Esophagus (tissue), 2 donors: ENCODE results near the gene GNAT3. TPM values are rescaled to one million over a fixed set of nuclear protein-coding genes. Genes with fewer than 3 reads are reported as not detected.

Experiments used
- H3K27ac ChIP-seq, 2 donors: one replicate each; pipeline ENCODE4 v1.5.1; 2013; ENCODE audit warnings: low read depth in 2 of 2, mild to moderate bottlenecking in 2 of 2, inconsistent platforms in 1 of 2, low read length in 1 of 2, moderate library complexity in 1 of 2
- H3K27me3 ChIP-seq, 2 donors: one replicate each; pipeline ENCODE4 v1.6.1; 2013; ENCODE audit warnings: low read length in 2 of 2, control low read depth in 1 of 2, mild to moderate bottlenecking in 1 of 2; ENCODE audit not compliant: insufficient read depth in 2 of 2, control insufficient read depth in 1 of 2
- H3K36me3 ChIP-seq, 2 donors: one replicate each; pipeline ENCODE4 v1.6.1; 2013; ENCODE audit warnings: low read length in 1 of 2; ENCODE audit not compliant: control insufficient read depth in 2 of 2, insufficient read depth in 2 of 2
- H3K4me1 ChIP-seq, 2 donors: one replicate each; pipeline ENCODE4 v1.6.1; 2013; ENCODE audit warnings: low read length in 1 of 2; ENCODE audit not compliant: control insufficient read depth in 2 of 2, insufficient read depth in 2 of 2
- H3K4me3 ChIP-seq, 2 donors: one replicate each; pipeline ENCODE4 v1.5.1; 2013; ENCODE audit warnings: low read length in 2 of 2, mild to moderate bottlenecking in 2 of 2, low read depth in 1 of 2, moderate library complexity in 1 of 2
- H3K9me3 ChIP-seq, 2 donors: one replicate each; pipeline ENCODE4 v1.6.1; 2013; ENCODE audit warnings: mild to moderate bottlenecking in 2 of 2, low read depth in 1 of 2, low read length in 1 of 2, moderate library complexity in 1 of 2; ENCODE audit not compliant: control insufficient read depth in 2 of 2, insufficient read depth in 1 of 2
- WGBS, 2 donors: extraction: QIAGEN DNeasy Blood & Tissue Kit; methylation state at CpG; one replicate each; pipeline ENCODE4 v1.1.7; 2013; 5-methylcytosine and 5-hydroxymethylcytosine counted together
- polyA plus RNA-seq, 2 donors: library from polyadenylated mRNA; stranded (reverse); fragments of 200-250 nt; gene quantifications; one replicate each; pipeline ENCODE4 v1.2.3, GENCODE V29; 2013
- donor health status: healthy with polysubstance abuse.
- donor health status: Bipolar disorder and iron deficiency.

GNAT3 gene
- polyA plus RNA-seq = not detected

DNA sequence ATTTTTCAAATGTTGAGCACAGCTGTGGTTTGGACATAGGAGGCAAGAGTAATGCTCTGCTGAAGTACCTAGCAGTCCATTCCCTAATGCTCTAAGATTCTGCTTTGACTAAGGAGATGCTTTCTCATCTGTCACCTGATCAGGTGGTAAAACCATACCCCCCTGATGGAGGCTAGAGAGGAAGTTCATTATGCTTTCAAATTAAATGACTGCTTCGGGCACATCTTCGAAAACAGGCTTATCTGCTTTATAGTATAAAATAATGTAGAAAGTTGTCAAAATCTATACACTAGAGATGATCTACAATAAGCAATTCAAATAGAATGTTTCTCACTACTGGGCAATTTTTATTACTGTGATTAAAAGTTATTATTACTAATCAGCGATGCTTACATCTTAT, at the start of gene GNAT3:
Gene GNAT3 (minus strand): TSS at position 101 of the 400 bp plus-strand sequence. CDS start 138 bp downstream, outside the sequence.
- Histone ChIP-seq H3K4me3 (no peak within 1 kb of the TSS), H3K27ac (no peak within 1 kb of the TSS), H3K27me3 (no peaks in the 10 kb centered on the region), H3K4me1 (no peaks in the 10 kb centered on the region), H3K36me3 (no peaks in the 10 kb centered on the region), H3K9me3 (no peaks in the 10 kb centered on the region)
- WGBS, 2 donors = 90 to 94% methylated on average over 3 of the region's 3 CpGs

GRCh38 chr7:80558116-80558515, 46.3 kb upstream of the GNAT3 start:
- Histone ChIP-seq H3K27me3 (no peaks in the 10 kb centered on the region), H3K4me1 (no peaks in the 10 kb centered on the region), H3K9me3 (no peaks in the 10 kb centered on the region), H3K36me3 (no peaks in the 10 kb centered on the region), H3K4me3 (no peak overlapping the region), H3K27ac (no peak overlapping the region)
- WGBS, 2 donors = 72 to 79% methylated on average over 3 of the region's 3 CpGs

DNA sequence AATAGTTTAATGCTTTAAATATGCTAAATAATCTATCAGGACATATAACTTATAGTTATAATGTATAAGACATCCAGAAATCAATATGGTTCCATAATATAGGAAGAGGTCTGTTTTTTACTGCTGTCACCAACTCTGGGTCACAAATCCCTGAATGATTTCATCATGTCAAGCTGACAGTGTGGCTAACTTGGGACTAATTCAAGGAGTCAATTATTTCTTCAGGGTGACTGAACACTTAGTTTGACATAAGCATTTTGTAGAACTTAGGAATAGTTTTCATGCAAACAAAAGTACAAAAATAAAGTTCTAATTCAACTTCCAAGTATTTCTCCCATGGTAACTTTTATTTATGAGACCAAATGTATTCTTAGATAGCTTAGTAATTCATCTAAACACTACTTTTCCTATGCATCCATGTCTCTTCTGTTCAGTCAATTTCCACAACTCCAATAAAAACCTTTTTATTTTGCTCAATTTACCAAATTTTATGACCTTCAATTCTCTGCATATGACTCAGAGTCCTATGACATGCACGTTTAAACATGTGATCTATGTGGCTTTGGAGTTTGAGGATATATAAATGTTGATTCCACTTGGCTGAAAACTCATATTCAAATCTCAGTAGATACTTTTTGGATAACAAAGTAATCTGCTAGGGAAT, 40.3 kb upstream of the GNAT3 start:
- whole genome bisulfite sequencing, 2 donors = 31 to 45% methylated on average over 1 of the region's 1 CpG

GRCh38 chr7:80550005-80550404, 38.1 kb upstream of the GNAT3 start:
- 93 to 94% methylated on average over 2 of the region's 2 CpGs for WGBS, 2 donors
- no peak overlapping the region for H3K27ac ChIP-seq
- no peak overlapping the region for H3K4me3 ChIP-seq
- no peaks in the 10 kb centered on the region for H3K36me3 ChIP-seq
- H3K4me1 ChIP-seq = no peaks in the 10 kb centered on the region
- H3K9me3 ChIP-seq = no peaks in the 10 kb centered on the region
- H3K27me3 ChIP-seq = no peaks in the 10 kb centered on the region

More for the DNA sequence above, 40.3 kb upstream of the GNAT3 start:
- Histone ChIP-seq H3K4me1 (no peaks in the 10 kb centered on the region), H3K4me3 (no peak overlapping the region), H3K9me3 (no peaks in the 10 kb centered on the region), H3K27me3 (no peaks in the 10 kb centered on the region), H3K27ac (no peak overlapping the region), H3K36me3 (no peaks in the 10 kb centered on the region)

- Histone ChIP-seq H3K4me3 (no peak overlapping the region), H3K4me1 (no peaks in the 10 kb centered on the region), H3K27ac (no peak overlapping the region), H3K36me3 (no peaks in the 10 kb centered on the region), H3K27me3 (no peaks in the 10 kb centered on the region), H3K9me3 (no peaks in the 10 kb centered on the region)
Measured at GRCh38 chr7:80548840-80549530, 37.1 kb upstream of the GNAT3 start.

GRCh38 chr7:80542398-80542797, 30.5 kb upstream of the GNAT3 start:
- WGBS, 2 donors = 25 to 59% methylated on average over 1 of the region's 1 CpG
- Histone ChIP-seq H3K4me3 (no peak overlapping the region), H3K9me3 (no peaks in the 10 kb centered on the region), H3K36me3 (no peaks in the 10 kb centered on the region), H3K4me1 (no peaks in the 10 kb centered on the region), H3K27me3 (no peaks in the 10 kb centered on the region), H3K27ac (no peak overlapping the region)

DNA sequence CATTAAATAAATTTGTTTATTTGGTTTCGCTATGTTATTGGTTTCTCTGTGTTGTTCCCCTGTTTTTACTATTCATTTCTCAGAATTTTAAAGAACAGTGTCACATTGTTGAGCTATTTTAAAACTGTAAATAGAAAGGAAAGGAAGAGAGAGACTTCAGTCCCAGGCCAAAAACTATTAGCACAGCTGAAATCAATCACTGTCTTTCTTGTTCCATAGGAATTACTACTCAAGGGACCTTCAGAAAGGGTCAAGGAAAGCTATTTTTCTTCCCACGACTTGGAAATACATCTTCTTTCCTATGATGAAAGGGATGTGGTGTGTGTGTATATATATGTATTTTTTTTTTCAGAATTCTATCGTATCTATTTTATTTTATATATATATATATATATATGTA, 29.0 kb upstream of the GNAT3 start:
- Histone ChIP-seq H3K9me3 (no peaks in the 10 kb centered on the region), H3K27ac (no peak overlapping the region), H3K36me3 (no peaks in the 10 kb centered on the region), H3K27me3 (no peaks in the 10 kb centered on the region), H3K4me3 (no peak overlapping the region), H3K4me1 (no peaks in the 10 kb centered on the region)
- WGBS, 2 donors = 60 to 62% methylated on average over 3 of the region's 3 CpGs

GRCh38 chr7:80537091-80537490, 25.2 kb upstream of the GNAT3 start:
- Histone ChIP-seq H3K27me3 (no peaks in the 10 kb centered on the region), H3K9me3 (no peaks in the 10 kb centered on the region), H3K4me1 (no peaks in the 10 kb centered on the region), H3K27ac (no peak overlapping the region), H3K4me3 (no peak overlapping the region), H3K36me3 (no peaks in the 10 kb centered on the region)
- WGBS, 2 donors = 88 to 91% methylated on average over 2 of the region's 2 CpGs

GRCh38 chr7:80536426-80536825, 24.6 kb upstream of the GNAT3 start:
- no peaks in the 10 kb centered on the region for H3K4me1 ChIP-seq
- no peak overlapping the region for H3K4me3 ChIP-seq
- H3K36me3 ChIP-seq = no peaks in the 10 kb centered on the region
- H3K27me3 ChIP-seq = no peaks in the 10 kb centered on the region
- no peaks in the 10 kb centered on the region for H3K9me3 ChIP-seq
- no peak overlapping the region for H3K27ac ChIP-seq
- WGBS, 2 donors = 86 to 88% methylated on average over 2 of the region's 2 CpGs

DNA sequence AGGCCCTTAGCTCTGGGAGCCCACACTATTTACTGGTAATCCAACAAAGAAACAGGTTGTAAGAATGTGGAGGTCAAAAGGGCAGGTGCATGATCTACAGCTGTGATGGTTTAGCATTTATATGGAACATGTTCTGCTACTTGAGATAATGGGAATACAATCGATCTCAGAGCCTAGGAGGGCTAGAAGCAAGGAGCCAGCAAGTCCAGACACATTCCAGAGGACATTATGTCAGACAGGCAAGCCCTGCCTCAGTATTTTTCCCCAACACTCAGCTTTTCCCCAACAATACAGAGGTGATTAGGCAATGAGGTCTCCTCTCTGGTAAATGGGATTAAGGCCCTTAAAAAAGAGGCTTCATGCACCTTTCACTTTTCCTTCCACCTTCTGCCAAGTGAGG, 21.4 kb upstream of the GNAT3 start:
- WGBS, 2 donors = 39 to 48% methylated on average over 1 of the region's 1 CpG
- Histone ChIP-seq H3K27ac (peak overlapping the region in 1 of 2 donors; percentile 21), H3K4me3 (no peak overlapping the region), H3K4me1 (no peaks in the 10 kb centered on the region), H3K27me3 (no peaks in the 10 kb centered on the region), H3K36me3 (no peaks in the 10 kb centered on the region), H3K9me3 (no peaks in the 10 kb centered on the region)
